GM12801 (cell line): ENCODE measurements around the gene TMEM131.

Experiments used
- CTCF ChIP-seq: IDR thresholded peaks from one replicate; pipeline ENCODE4 v1.5.1; 2011; ENCODE audit warnings: control low read depth; ENCODE audit not compliant: insufficient read length; ENCODE audit errors: extremely low read depth

Gene TMEM131

GRCh38 chr2:97851172-97851571 lies 144.6 kb downstream of the TMEM131 start:
- TF ChIP-seq CTCF: no peak

GRCh38 chr2:97849881-97850528 lies 145.7 kb downstream of the TMEM131 start:
- TF ChIP-seq CTCF: no peak

GRCh38 chr2:97848306-97848705 lies 147.4 kb downstream of the TMEM131 start:
- TF ChIP-seq CTCF: no peak

- TF ChIP-seq CTCF: no peak
Observed at GRCh38 chr2:97845818-97846217, 149.9 kb downstream of the TMEM131 start.

- TF ChIP-seq CTCF: no peak
Observed at GRCh38 chr2:97845133-97845532, 150.6 kb downstream of the TMEM131 start.

GRCh38 chr2:97844311-97844859 lies 151.4 kb downstream of the TMEM131 start:
- TF ChIP-seq CTCF: no peak

GRCh38 chr2:97840198-97840597 lies 155.6 kb downstream of the TMEM131 start:
- no peak for TF ChIP-seq CTCF

- TF ChIP-seq CTCF: no peak
Observed at GRCh38 chr2:97834610-97835009, 161.1 kb downstream of the TMEM131 start.
